Urinary bladder (tissue), 4 donors: ENCODE measurements around the gene GAB2. TPM values are rescaled to one million over a fixed set of nuclear protein-coding genes. Genes with fewer than 3 reads are reported as not detected.
A peak's percentile ranks its signal among the peaks of the same experiment; 100 is the strongest.

ENCODE experiments used
- DNase-seq: peaks from one replicate; pipeline ENCODE4 v3.0.0-alpha.2; 2015; ENCODE audit errors: extremely low spot score
- H3K27ac ChIP-seq: one replicate; pipeline ENCODE4 v1.5.1; 2013; ENCODE audit warnings: low read depth, mild to moderate bottlenecking, moderate library complexity
- H3K36me3 ChIP-seq: one replicate; pipeline ENCODE4 v1.6.1; 2013; ENCODE audit warnings: mild to moderate bottlenecking, moderate library complexity; ENCODE audit not compliant: insufficient read depth
- H3K4me1 ChIP-seq: one replicate; pipeline ENCODE4 v1.6.1; 2013; ENCODE audit warnings: mild to moderate bottlenecking, moderate library complexity; ENCODE audit not compliant: insufficient read depth
- H3K4me3 ChIP-seq: one replicate; pipeline ENCODE4 v1.5.1; 2013; ENCODE audit warnings: low read depth, low read length
- WGBS: extraction: QIAGEN DNeasy Blood & Tissue Kit; methylation state at CpG from one replicate; pipeline ENCODE4 v1.1.7; 2013; 5-methylcytosine and 5-hydroxymethylcytosine counted together
- polyA plus RNA-seq: library from polyadenylated mRNA; stranded (reverse); fragments of 200-250 nt; gene quantifications from one replicate; pipeline ENCODE4 v1.2.3, GENCODE V29; 2013
- total RNA-seq: library from RNA; depleted of rRNA; stranded (reverse); fragments of >200 nt; gene quantifications from one replicate; pipeline ENCODE4 v1.2.3, GENCODE V29; 2014
- donor health status: healthy with polysubstance abuse.
- donor health status: healthy.

The GAB2 gene
- total and polyA plus RNA-seq, 2 donors = 13.2 to 16.8 TPM

- no peak overlapping the region for H3K4me3 ChIP-seq
- no peaks in the 10 kb centered on the region for H3K36me3 ChIP-seq
- DNase-seq = no peak
- no peak overlapping the region for H3K27ac ChIP-seq
- H3K4me1 ChIP-seq = no peaks in the 10 kb centered on the region
- WGBS = 68% methylated on average over 1 of the region's 1 CpG
Observed at GRCh38 chr11:78332872-78333271, 84.7 kb downstream of the GAB2 start.

GRCh38 chr11:78332174-78332866 lies 85.3 kb downstream of the GAB2 start:
- no peaks in the 10 kb centered on the region for H3K4me1 ChIP-seq
- 87% methylated on average over 1 of the region's 1 CpG for WGBS

GRCh38 chr11:78331711-78332110 lies 85.9 kb downstream of the GAB2 start:
- Histone ChIP-seq H3K4me1 (no peaks in the 10 kb centered on the region), H3K4me3 (no peak overlapping the region), H3K36me3 (no peaks in the 10 kb centered on the region), H3K27ac (no peak overlapping the region)
- DNase-seq = no peak
- 79% methylated on average over 3 of the region's 3 CpGs for WGBS

More at GRCh38 chr11:78332174-78332866, 85.3 kb downstream of the GAB2 start:
- Histone ChIP-seq H3K36me3 (no peaks in the 10 kb centered on the region), H3K27ac (no peak overlapping the region), H3K4me3 (no peak overlapping the region)
- no peak for DNase-seq

DNA sequence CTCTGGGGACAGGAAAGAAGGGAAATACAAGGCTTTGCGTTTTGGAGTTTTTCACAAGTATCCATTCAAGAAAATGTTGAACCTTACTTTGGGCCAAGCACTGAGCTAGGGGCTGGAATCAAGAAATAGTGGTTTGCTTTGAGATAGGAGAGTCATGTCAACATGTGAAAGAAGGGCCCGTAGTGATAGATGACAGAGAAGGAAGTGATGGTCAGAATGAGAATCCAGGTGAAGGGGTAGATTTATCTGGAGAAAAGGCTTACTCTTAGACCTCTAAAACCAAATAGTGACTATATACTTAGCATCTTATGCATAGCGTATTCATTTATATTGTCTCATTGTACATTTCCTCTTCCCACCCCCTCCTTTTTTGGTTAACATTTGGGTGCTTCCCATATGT lies 87.3 kb downstream of the GAB2 start:
- no peaks in the 10 kb centered on the region for H3K4me1 ChIP-seq
- whole genome bisulfite sequencing = 88% methylated on average over 3 of the region's 3 CpGs
- DNase-seq = no peak
- H3K36me3 ChIP-seq = no peaks in the 10 kb centered on the region
- H3K27ac ChIP-seq = no peak overlapping the region
- H3K4me3 ChIP-seq = no peak overlapping the region

GRCh38 chr11:78327945-78328344 lies 89.7 kb downstream of the GAB2 start:
- 86% methylated on average over 6 of the region's 6 CpGs for WGBS
- Histone ChIP-seq H3K4me3 (no peak overlapping the region), H3K36me3 (no peaks in the 10 kb centered on the region), H3K27ac (no peak overlapping the region), H3K4me1 (no peaks in the 10 kb centered on the region)
- DNase-seq = no peak

GRCh38 chr11:78325274-78325781 lies 92.3 kb downstream of the GAB2 start:
- Histone ChIP-seq H3K4me3 (no peak overlapping the region), H3K27ac (no peak overlapping the region), H3K36me3 (no peaks in the 10 kb centered on the region), H3K4me1 (no peaks in the 10 kb centered on the region)
- DNase-seq = no peak
- 78% methylated on average over 4 of the region's 4 CpGs for WGBS

- WGBS = 87% methylated on average over 6 of the region's 6 CpGs
- no peak for DNase-seq
- no peaks in the 10 kb centered on the region for H3K4me1 ChIP-seq
- no peaks in the 10 kb centered on the region for H3K36me3 ChIP-seq
- H3K4me3 ChIP-seq = no peak overlapping the region
- peak overlapping the region; percentile 38 for H3K27ac ChIP-seq
Observed at GRCh38 chr11:78323363-78323762, 94.3 kb downstream of the GAB2 start.

DNA sequence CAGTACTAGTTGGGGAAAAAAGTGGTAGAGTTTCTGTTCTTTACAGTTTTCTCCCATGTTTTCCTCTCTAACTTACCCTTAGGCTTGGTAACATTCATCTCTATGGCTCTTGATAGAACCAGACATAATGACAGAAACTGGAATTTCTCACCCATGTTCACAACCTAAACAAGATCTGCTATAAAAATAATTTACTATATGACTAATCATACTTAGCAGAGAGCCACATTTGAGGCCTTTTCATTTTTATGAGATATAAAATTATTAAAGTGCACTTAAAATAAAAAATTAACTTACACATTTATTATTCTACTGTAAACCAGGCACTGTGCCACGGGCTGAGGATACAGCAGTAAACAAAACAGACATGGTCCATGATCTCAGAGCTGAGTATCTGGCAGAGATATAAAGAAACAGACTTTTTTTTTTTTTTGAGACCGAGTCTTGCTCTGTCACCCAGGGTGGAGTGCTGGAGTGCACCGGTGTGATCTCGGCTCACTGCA lies 98.1 kb downstream of the GAB2 start:
- WGBS = 14% methylated on average over 4 of the region's 4 CpGs
- Histone ChIP-seq H3K4me3 (no peak overlapping the region), H3K36me3 (no peaks in the 10 kb centered on the region), H3K27ac (no peak overlapping the region), H3K4me1 (no peaks in the 10 kb centered on the region)
- DNase-seq = peak; percentile 69

DNA sequence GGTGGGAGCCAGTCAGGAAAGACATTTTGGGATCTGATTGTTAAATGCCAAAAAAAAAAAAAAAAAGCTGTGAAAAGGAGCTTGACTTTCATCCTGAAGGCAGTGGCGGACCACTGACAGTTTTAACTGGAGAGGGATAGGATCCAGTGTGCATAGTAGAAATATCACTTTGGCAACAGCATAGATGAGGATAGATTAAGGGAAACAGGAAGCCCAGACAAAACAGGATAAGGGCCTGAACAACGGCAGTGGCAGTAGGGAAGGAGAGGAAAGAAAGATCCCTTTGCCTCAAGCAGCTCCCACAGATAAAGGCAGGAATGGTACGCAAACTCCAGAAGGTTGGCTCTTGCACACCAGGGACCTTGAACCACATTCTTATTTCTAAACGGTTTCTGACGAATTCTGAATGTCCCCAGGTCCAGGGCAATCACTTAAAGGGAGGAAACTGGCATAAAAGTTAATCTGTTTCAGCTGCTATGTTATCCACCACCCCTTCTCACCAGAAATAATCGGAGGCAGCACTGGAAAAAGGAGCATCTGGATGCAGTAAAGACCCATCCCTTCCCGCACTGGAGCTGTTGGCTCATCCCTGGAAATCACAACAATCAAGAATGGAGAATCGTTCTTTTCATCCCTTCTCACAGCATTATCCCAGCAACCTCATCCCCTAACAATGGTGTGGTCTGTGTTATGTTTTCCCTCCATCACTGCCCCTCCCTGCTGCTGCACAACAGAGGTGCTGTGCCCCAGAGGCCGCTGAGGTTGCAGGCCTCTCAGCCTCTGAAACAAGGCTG lies 99.1 kb downstream of the GAB2 start:
- H3K27ac ChIP-seq = peak overlapping the region; percentile 44
- H3K4me3 ChIP-seq = no peak overlapping the region
- H3K4me1 ChIP-seq = peaks cover 1% of the 10 kb centered on the region
- no peak for DNase-seq
- 37% methylated on average over 9 of the region's 9 CpGs for WGBS
- no peaks in the 10 kb centered on the region for H3K36me3 ChIP-seq

DNA sequence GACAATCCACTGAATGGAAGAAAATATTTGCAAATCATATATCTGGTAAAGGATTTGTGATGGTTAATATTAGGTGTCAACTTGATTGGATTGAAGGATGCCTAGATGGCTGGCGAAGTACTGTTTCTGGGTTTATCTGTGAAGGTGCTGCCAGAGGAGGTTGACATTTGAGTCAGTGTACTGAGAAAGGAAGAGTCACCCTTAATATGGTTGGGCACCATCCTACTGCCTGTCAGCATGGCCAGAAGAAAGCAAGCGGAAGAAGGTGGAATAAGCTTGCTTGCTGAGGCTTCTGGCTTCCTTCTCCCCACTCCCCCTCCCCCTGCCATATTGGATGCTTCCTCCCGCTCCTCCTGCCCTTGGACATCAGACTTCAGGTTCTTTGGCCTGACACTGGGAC lies 101.9 kb downstream of the GAB2 start:
- WGBS = 98% methylated on average over 3 of the region's 3 CpGs
- H3K4me3 ChIP-seq = no peak overlapping the region
- no peak for DNase-seq
- peaks cover 1% of the 10 kb centered on the region for H3K4me1 ChIP-seq
- no peaks in the 10 kb centered on the region for H3K36me3 ChIP-seq
- H3K27ac ChIP-seq = no peak overlapping the region

DNA sequence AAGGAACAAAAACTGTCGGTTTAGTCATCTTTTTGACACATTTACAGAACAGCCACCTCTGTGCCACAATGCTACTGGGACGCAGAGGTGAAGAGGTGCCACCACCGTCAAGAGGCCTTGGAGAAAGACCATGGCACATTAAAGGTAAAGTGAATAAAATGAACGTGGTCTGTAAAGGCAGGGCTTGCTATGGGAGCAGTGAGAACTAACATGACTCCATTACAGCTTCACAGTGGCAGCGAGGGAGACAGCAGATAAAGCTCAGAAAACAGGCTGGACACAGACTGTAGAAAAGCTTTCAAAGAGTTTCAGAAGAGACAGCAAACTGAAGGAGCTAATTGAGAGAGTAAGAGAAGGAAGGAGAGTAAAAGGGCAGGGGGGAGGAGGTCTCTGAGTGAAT lies 102.9 kb downstream of the GAB2 start:
- H3K4me1 ChIP-seq = peaks cover 1% of the 10 kb centered on the region
- H3K4me3 ChIP-seq = no peak overlapping the region
- no peaks in the 10 kb centered on the region for H3K36me3 ChIP-seq
- 62% methylated on average over 5 of the region's 5 CpGs for WGBS
- H3K27ac ChIP-seq = no peak overlapping the region
- no peak for DNase-seq

GRCh38 chr11:78313898-78314297 lies 103.7 kb downstream of the GAB2 start:
- H3K4me1 ChIP-seq = peaks cover 1% of the 10 kb centered on the region
- H3K4me3 ChIP-seq = no peak overlapping the region
- WGBS = 85% methylated on average over 2 of the region's 2 CpGs
- no peaks in the 10 kb centered on the region for H3K36me3 ChIP-seq
- no peak for DNase-seq
- no peak overlapping the region for H3K27ac ChIP-seq

- DNase-seq = no peak
- peak overlapping the region; percentile 38 for H3K27ac ChIP-seq
- H3K4me3 ChIP-seq = no peak overlapping the region
- WGBS = 82% methylated on average over 2 of the region's 2 CpGs
- H3K4me1 ChIP-seq = peaks cover 1% of the 10 kb centered on the region
- H3K36me3 ChIP-seq = no peaks in the 10 kb centered on the region
Observed at GRCh38 chr11:78313181-78313795, 104.3 kb downstream of the GAB2 start.
